Dendritic cell treated with granulocyte-macrophage colony-stimulating factor and Interleukin-4, amounts not matched to agents 40 ng/mL and 50 ng/mL, for 4 days (primary cell): ENCODE results near the gene FTO.

Experiments used
- H3K27ac Mint-ChIP-seq: one replicate; pipeline ENCODE4 v1.8.0; 2022; ENCODE audit warnings: mild to moderate bottlenecking, mixed read lengths
- H3K27me3 Mint-ChIP-seq: one replicate; pipeline ENCODE4 v1.8.0; 2022; ENCODE audit warnings: mild to moderate bottlenecking, mixed read lengths
- H3K36me3 Mint-ChIP-seq: one replicate; pipeline ENCODE4 v1.8.0; 2022; ENCODE audit warnings: low read depth, mixed read lengths
- H3K4me1 Mint-ChIP-seq: one replicate; pipeline ENCODE4 v1.8.0; 2022; ENCODE audit warnings: low read depth, mixed read lengths
- H3K4me3 Mint-ChIP-seq: one replicate; pipeline ENCODE4 v1.8.0; 2022; ENCODE audit warnings: mild to moderate bottlenecking, moderate library complexity, mixed read lengths
- H3K9me3 Mint-ChIP-seq: one replicate; pipeline ENCODE4 v1.8.0; 2022; ENCODE audit warnings: mixed read lengths
- intact Hi-C: fragments of 100-400 bp; cut with micrococcal nuclease; formaldehyde crosslinking; loops from one replicate; pipeline ENCODE4 v1.15.0; 2022

Gene FTO

GRCh38 chr16:54061454-54061853 is 357.5 kb downstream of the FTO start:
- Mint-ChIP-seq H3K9me3 (no peaks in the 10 kb centered on the region), H3K36me3 (peaks cover 4% of the 10 kb centered on the region), H3K4me1 (no peaks in the 10 kb centered on the region), H3K4me3 (no peak overlapping the region), H3K27me3 (no peaks in the 10 kb centered on the region), H3K27ac (no peak overlapping the region)
- intact Hi-C loops: no loop called here

GRCh38 chr16:54062361-54063278 is 358.7 kb downstream of the FTO start:
- no peaks in the 10 kb centered on the region for H3K27me3 Mint-ChIP-seq
- H3K27ac Mint-ChIP-seq: no peak overlapping the region
- H3K4me3 Mint-ChIP-seq: no peak overlapping the region
- H3K4me1 Mint-ChIP-seq: no peaks in the 10 kb centered on the region
- intact Hi-C loops: no loop called here
- peaks cover 3% of the 10 kb centered on the region for H3K36me3 Mint-ChIP-seq
- no peaks in the 10 kb centered on the region for H3K9me3 Mint-ChIP-seq

DNA sequence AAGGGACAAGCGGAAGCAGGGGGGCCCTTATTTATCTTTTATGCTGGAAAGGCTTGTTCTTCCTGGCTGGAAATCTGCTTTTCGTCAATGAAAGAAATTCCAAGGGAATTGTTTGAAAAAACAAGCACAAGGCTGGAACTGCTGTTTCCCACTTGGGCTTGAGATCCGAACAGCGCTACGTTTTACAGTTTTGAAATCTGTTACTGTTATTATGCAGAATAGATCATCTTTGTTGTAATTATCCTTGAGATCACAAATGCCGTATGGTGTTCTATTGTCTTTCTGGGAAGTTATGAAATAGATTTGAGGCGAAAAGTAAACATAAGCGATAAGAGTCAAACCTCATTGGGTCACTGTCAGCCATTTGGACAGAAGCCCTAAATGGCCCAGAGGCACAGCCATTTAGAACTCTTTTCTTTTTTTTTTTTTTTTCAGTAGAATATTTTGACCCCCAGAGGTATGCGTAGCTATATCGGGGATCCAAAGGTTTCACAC is 359.4 kb downstream of the FTO start:
- H3K27me3 Mint-ChIP-seq: no peaks in the 10 kb centered on the region
- no peaks in the 10 kb centered on the region for H3K9me3 Mint-ChIP-seq
- no peak overlapping the region for H3K27ac Mint-ChIP-seq
- H3K36me3 Mint-ChIP-seq: no peaks in the 10 kb centered on the region
- no peak overlapping the region for H3K4me3 Mint-ChIP-seq
- intact Hi-C loops: no loop called here
- no peaks in the 10 kb centered on the region for H3K4me1 Mint-ChIP-seq

GRCh38 chr16:54066451-54067105 is 362.6 kb downstream of the FTO start:
- Mint-ChIP-seq H3K36me3 (no peaks in the 10 kb centered on the region), H3K9me3 (no peaks in the 10 kb centered on the region), H3K4me1 (peaks cover 8% of the 10 kb centered on the region), H3K4me3 (no peak overlapping the region), H3K27ac (no peak overlapping the region), H3K27me3 (no peaks in the 10 kb centered on the region)
- intact Hi-C loops: no loop called here

DNA sequence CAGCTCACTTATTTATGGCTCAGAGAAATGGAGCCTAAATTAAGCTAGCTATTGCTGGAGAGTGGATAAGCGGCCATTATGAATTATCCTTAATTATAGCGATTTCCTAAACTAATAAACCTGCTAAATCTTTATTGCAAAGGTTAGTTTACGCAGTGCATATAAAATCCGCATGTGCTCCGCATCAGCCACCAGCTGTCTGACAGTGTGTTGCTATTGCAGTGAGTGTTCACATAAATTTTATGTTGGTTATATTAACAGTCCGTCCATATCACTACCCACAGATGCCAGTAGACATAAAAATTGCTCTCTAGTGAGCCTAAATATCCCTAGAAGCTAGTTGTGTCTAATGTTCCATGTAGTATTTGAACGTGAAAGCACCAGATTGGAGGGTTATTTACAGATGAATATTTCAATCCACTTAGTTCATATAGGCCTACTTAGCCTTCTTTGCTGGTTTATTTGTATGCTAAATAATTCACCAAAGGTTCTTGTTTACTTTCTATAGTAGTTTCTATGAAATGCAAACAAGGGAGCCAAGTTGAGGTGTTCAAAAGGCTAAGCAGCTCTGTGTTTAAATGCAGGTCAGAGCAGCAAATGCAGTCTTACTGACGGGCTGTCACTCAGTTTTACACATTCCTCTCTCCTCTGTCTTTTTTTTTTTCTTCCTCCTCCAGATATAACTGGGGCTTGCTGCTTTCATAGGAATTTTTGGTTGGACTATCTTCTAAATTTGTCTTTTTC is 363.5 kb downstream of the FTO start:
- peaks cover 8% of the 10 kb centered on the region for H3K4me1 Mint-ChIP-seq
- H3K9me3 Mint-ChIP-seq: no peaks in the 10 kb centered on the region
- H3K27ac Mint-ChIP-seq: no peak overlapping the region
- no peaks in the 10 kb centered on the region for H3K36me3 Mint-ChIP-seq
- no peak overlapping the region for H3K4me3 Mint-ChIP-seq
- no peaks in the 10 kb centered on the region for H3K27me3 Mint-ChIP-seq
- intact Hi-C loops: no loop called here

DNA sequence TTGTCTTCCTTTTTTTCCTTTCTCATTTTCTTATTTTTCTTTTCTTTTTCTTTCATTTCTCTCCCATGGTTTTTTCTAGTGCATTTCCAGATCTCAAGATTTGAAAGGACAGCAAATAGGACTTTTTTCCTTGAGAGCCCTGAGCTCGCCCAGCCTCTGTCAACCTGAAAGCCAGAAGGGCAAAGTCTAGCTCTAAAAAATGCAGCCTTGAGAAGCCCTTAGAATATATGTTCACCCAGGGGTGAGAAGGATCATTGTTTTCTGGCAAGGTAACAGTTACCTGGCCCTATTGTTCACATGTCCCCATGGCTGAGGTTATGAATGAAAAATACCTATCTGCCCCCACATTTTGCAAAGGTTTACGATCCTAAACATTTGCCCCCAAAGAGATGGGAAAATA is 364.3 kb downstream of the FTO start:
- no peak overlapping the region for H3K27ac Mint-ChIP-seq
- peaks cover 8% of the 10 kb centered on the region for H3K4me1 Mint-ChIP-seq
- no peaks in the 10 kb centered on the region for H3K27me3 Mint-ChIP-seq
- H3K4me3 Mint-ChIP-seq: no peak overlapping the region
- no peaks in the 10 kb centered on the region for H3K9me3 Mint-ChIP-seq
- no peaks in the 10 kb centered on the region for H3K36me3 Mint-ChIP-seq
- intact Hi-C loops: no loop called here

DNA sequence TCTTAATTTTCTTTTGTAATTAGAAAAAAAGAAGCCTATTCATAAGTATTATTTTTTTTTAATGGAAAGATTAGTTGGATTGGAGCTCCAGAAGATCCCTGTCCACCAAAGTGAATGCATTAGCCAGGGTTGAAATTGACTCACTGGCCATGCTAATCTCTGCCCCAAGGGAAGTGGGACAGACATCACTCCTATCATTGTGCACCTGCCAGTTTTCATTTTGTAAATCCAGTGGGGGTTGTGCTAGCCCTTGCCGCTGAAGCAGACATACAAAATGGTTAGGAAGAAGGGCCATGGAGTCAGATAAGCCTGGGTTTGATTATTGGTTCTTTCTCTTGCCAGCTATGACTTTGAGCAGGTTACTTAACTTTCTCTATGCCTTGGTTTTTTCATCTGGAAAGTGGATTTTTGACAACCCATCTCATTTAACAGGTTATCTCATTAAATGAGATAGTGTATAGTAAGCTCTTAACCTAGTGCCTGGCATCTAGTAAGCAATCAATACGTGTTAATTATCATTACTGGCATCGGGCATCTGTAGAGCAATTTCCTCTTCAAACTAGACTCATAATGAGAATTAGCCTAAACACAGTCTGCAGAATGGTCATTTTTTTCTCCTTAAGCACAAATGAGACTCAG is 365.8 kb downstream of the FTO start:
- Mint-ChIP-seq H3K27ac (no peak overlapping the region), H3K27me3 (no peaks in the 10 kb centered on the region), H3K4me1 (peaks cover 8% of the 10 kb centered on the region), H3K9me3 (no peaks in the 10 kb centered on the region), H3K4me3 (no peak overlapping the region), H3K36me3 (no peaks in the 10 kb centered on the region)
- intact Hi-C loops: no loop called here

DNA sequence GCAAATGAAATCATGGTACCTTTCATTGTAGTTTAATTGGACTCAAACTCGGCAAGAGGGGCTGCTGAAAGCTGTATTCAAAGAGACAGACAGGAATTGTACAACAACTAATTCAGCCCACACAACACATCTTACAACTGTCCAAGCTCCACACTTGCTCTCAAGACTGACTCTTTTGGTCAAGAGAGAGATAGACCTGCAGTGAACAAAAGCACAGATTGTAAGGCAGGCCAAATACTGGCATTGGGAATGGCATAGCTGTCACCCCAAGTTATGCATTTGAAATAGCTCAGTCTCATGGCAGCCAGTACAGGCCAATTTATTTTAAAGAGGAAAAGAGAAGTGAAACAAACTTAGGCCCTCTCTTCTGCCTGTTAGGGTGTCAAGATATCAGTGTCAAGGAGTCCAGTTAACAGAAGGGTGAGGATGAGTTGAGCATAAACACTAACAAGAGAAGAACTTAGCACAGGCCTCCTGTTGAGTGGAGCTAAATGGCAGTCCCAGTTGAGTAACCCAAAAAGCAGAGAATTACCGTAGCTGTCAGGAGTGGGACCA is 366.9 kb downstream of the FTO start:
- intact Hi-C loops: no loop called here
- H3K27me3 Mint-ChIP-seq: no peaks in the 10 kb centered on the region
- H3K4me1 Mint-ChIP-seq: peaks cover 8% of the 10 kb centered on the region

GRCh38 chr16:54071514-54071913 is 367.6 kb downstream of the FTO start:
- Mint-ChIP-seq H3K27ac (no peak overlapping the region), H3K4me1 (peaks cover 8% of the 10 kb centered on the region), H3K9me3 (no peaks in the 10 kb centered on the region), H3K27me3 (no peaks in the 10 kb centered on the region), H3K4me3 (no peak overlapping the region), H3K36me3 (no peaks in the 10 kb centered on the region)
- intact Hi-C loops: no loop called here

More for the DNA sequence above, 366.9 kb downstream of the FTO start:
- Mint-ChIP-seq H3K27ac (no peak overlapping the region), H3K9me3 (no peaks in the 10 kb centered on the region), H3K36me3 (no peaks in the 10 kb centered on the region), H3K4me3 (no peak overlapping the region)

- Mint-ChIP-seq H3K36me3 (no peaks in the 10 kb centered on the region), H3K9me3 (no peaks in the 10 kb centered on the region), H3K27me3 (no peaks in the 10 kb centered on the region), H3K27ac (no peak overlapping the region), H3K4me3 (no peak overlapping the region), H3K4me1 (peaks cover 8% of the 10 kb centered on the region)
- intact Hi-C loops: no loop called here
These were observed 368.3 kb downstream of the FTO start for GRCh38 chr16:54072237-54072636.

- peaks cover 8% of the 10 kb centered on the region for H3K4me1 Mint-ChIP-seq
- no peaks in the 10 kb centered on the region for H3K36me3 Mint-ChIP-seq
- intact Hi-C loops: no loop called here
- no peak overlapping the region for H3K4me3 Mint-ChIP-seq
- H3K27me3 Mint-ChIP-seq: no peaks in the 10 kb centered on the region
- H3K27ac Mint-ChIP-seq: no peak overlapping the region
- H3K9me3 Mint-ChIP-seq: no peaks in the 10 kb centered on the region
These were observed 369.4 kb downstream of the FTO start for GRCh38 chr16:54073356-54073755.

- intact Hi-C loops: no loop called here
- no peak overlapping the region for H3K4me3 Mint-ChIP-seq
- H3K36me3 Mint-ChIP-seq: no peaks in the 10 kb centered on the region
These were observed 371.5 kb downstream of the FTO start for GRCh38 chr16:54075446-54075845.

GRCh38 chr16:54076006-54076504 is 372.1 kb downstream of the FTO start:
- H3K4me3 Mint-ChIP-seq: no peak overlapping the region
- intact Hi-C loops: no loop called here

More at GRCh38 chr16:54075446-54075845, 371.5 kb downstream of the FTO start:
- H3K9me3 Mint-ChIP-seq: no peaks in the 10 kb centered on the region
- no peak overlapping the region for H3K27ac Mint-ChIP-seq
- H3K4me1 Mint-ChIP-seq: peaks cover 8% of the 10 kb centered on the region
- H3K27me3 Mint-ChIP-seq: no peaks in the 10 kb centered on the region

More at GRCh38 chr16:54076006-54076504, 372.1 kb downstream of the FTO start:
- H3K27me3 Mint-ChIP-seq: no peaks in the 10 kb centered on the region
- H3K4me1 Mint-ChIP-seq: peaks cover 3% of the 10 kb centered on the region
- H3K27ac Mint-ChIP-seq: no peak overlapping the region
- no peaks in the 10 kb centered on the region for H3K9me3 Mint-ChIP-seq
- no peaks in the 10 kb centered on the region for H3K36me3 Mint-ChIP-seq
